K562 (cell line): ENCODE results near the gene TRPM8.

ENCODE experiments used
- BDP1 ChIP-seq: IDR thresholded peaks from 3 replicates; pipeline ENCODE4 v1.6.1; 2011; ENCODE audit not compliant: insufficient read length, insufficient read depth
- CHD2 ChIP-seq: IDR thresholded peaks from 2 replicates; pipeline ENCODE4 v1.6.1; 2011; ENCODE audit warnings: low read depth, low read length
- ERF ChIP-seq: fragments of 450-650 bp; formaldehyde crosslinking; IDR thresholded peaks from 2 replicates; pipeline ENCODE4 v1.4.0; 2020; ENCODE audit warnings: mild to moderate bottlenecking, mixed read lengths
- EZH2 ChIP-seq: IDR thresholded peaks from 2 replicates; pipeline ENCODE4 v1.6.1; 2012; ENCODE audit warnings: low read depth, mild to moderate bottlenecking, inconsistent platforms, low read length, borderline replicate concordance
- HNRNPK ChIP-seq: fragments of 200-400 bp; formaldehyde crosslinking; IDR thresholded peaks from one replicate; pipeline ENCODE4 v1.6.1; 2018; ENCODE audit warnings: mild to moderate bottlenecking, low read depth, low read length; ENCODE audit not compliant: poor library complexity, severe bottlenecking
- NCOA1 ChIP-seq: fragments of 450-650 bp; IDR thresholded peaks from 2 replicates; pipeline ENCODE4 v1.6.1; 2016; ENCODE audit warnings: low read depth
- POLR2A ChIP-seq: fragments of 450-650 bp; conservative IDR thresholded peaks from 2 replicates; pipeline ENCODE4 v1.6.1; 2016
- RAD51 ChIP-seq: fragments of 450-650 bp; IDR thresholded peaks from 2 replicates; pipeline ENCODE4 v1.7.1; 2016; ENCODE audit warnings: low read depth, mild to moderate bottlenecking, borderline replicate concordance
- SMC3 ChIP-seq: conservative IDR thresholded peaks from 2 replicates; pipeline ENCODE4 v1.6.1; 2011; ENCODE audit warnings: low read depth, low read length, improper control_type of control experiment; ENCODE audit not compliant: insufficient read depth
- ZFP36 ChIP-seq: fragments of 150-350 bp; IDR thresholded peaks from 2 replicates; pipeline ENCODE4 v1.6.1; 2018; ENCODE audit warnings: low read length, low read depth; ENCODE audit not compliant: partially characterized antibody
- TF ChIP-seq, protein P1 (sequence below), 2 experiments: fragments of 450-650 bp; IDR thresholded peaks; 2 replicates each; pipeline ENCODE4 v1.6.1; 2016
- TF ChIP-seq, protein P2 (sequence below), 3 experiments: IDR thresholded peaks in 2 of 3; conservative IDR thresholded peaks in 1 of 3; 2 replicates each; pipeline ENCODE4 v1.5.1; 2011 to 2012; ENCODE audit warnings: low read length in 3 of 3, mild to moderate bottlenecking in 3 of 3, control low read depth in 2 of 3, improper control_type of control experiment in 1 of 3, inconsistent platforms in 1 of 3, low read depth in 1 of 3, mixed read lengths in 1 of 3, moderate library complexity in 1 of 3; ENCODE audit not compliant: insufficient read depth in 2 of 3

- TF ChIP-seq POLR2A (no peak), ZFP36 (no peak), NCOA1 (no peak), ERF (CRISPR knock-in tag) (no peak), SMC3 (no peak), EZH2 (no peak), RAD51 (no peak), BDP1 (no peak), HNRNPK (no peak), CHD2 (no peak)
- TF ChIP-seq, protein P1, sequence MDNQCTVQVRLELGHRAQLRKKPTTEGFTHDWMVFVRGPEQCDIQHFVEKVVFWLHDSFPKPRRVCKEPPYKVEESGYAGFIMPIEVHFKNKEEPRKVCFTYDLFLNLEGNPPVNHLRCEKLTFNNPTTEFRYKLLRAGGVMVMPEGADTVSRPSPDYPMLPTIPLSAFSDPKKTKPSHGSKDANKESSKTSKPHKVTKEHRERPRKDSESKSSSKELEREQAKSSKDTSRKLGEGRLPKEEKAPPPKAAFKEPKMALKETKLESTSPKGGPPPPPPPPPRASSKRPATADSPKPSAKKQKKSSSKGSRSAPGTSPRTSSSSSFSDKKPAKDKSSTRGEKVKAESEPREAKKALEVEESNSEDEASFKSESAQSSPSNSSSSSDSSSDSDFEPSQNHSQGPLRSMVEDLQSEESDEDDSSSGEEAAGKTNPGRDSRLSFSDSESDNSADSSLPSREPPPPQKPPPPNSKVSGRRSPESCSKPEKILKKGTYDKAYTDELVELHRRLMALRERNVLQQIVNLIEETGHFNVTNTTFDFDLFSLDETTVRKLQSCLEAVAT (IDR thresholded peaks at IDR 0.05), result no peak
- TF ChIP-seq, protein P2, sequence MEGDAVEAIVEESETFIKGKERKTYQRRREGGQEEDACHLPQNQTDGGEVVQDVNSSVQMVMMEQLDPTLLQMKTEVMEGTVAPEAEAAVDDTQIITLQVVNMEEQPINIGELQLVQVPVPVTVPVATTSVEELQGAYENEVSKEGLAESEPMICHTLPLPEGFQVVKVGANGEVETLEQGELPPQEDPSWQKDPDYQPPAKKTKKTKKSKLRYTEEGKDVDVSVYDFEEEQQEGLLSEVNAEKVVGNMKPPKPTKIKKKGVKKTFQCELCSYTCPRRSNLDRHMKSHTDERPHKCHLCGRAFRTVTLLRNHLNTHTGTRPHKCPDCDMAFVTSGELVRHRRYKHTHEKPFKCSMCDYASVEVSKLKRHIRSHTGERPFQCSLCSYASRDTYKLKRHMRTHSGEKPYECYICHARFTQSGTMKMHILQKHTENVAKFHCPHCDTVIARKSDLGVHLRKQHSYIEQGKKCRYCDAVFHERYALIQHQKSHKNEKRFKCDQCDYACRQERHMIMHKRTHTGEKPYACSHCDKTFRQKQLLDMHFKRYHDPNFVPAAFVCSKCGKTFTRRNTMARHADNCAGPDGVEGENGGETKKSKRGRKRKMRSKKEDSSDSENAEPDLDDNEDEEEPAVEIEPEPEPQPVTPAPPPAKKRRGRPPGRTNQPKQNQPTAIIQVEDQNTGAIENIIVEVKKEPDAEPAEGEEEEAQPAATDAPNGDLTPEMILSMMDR (IDR thresholded peaks at IDR 0.05 in 2 of 3, conservative IDR thresholded peaks at IDR 0.05 in 1 of 3; ENCODE audit: insufficient read depth in 2 of 3, low read depth in 1 of 3, low read length in 3 of 3), result no peak
Observed at GRCh38 chr2:233999182-233999581, 82.0 kb downstream of the TRPM8 start.
